Ovary (tissue), 3 donors: ENCODE measurements around the gene ANKLE2.

Experiments
- CTCF ChIP-seq, 3 donors: fragments of 450-650 bp in 2 of 3; fragments of 200-600 bp in 1 of 3; IDR thresholded peaks; one replicate each; pipeline versions ENCODE4 v1.5.1 to v1.8.0; 2016 to 2022; ENCODE audit warnings: antibody characterized with exemption in 3 of 3, mild to moderate bottlenecking in 1 of 3
- EP300 ChIP-seq: sonication (generic); formaldehyde crosslinking; IDR thresholded peaks from one replicate; pipeline ENCODE4 v1.6.1; 2017; ENCODE audit warnings: antibody characterized with exemption
- POLR2A ChIP-seq: fragments of 450-650 bp; IDR thresholded peaks from one replicate; pipeline ENCODE4 v1.6.1; 2017; ENCODE audit warnings: antibody characterized with exemption, mild to moderate bottlenecking, moderate library complexity
- donor health status: DM: no; HTN: no; CAD: no.

- no peak for TF ChIP-seq POLR2A
- TF ChIP-seq CTCF (IDR thresholded peaks at IDR 0.05) = no peak
- no peak for TF ChIP-seq EP300
Measured at GRCh38 chr12:132803888-132804287, 42.3 kb upstream of the ANKLE2 start.
